Transverse colon (tissue), 3 donors: ENCODE data around the gene STAM.

Experiments
- CTCF ChIP-seq, 5 experiments: fragments of 200-600 bp in 3 of 5; fragments of 450-650 bp in 2 of 5; sonication (generic) in 3 of 5; IDR thresholded peaks; 1 replicate in 2 of 5; 2 replicates in 3 of 5; pipeline ENCODE4 v1.5.1; 2016 to 2017; ENCODE audit warnings: antibody characterized with exemption in 5 of 5, inconsistent platforms in 3 of 5, mild to moderate bottlenecking in 2 of 5, moderate library complexity in 1 of 5
- POLR2A ChIP-seq: fragments of 450-650 bp; IDR thresholded peaks from one replicate; pipeline ENCODE4 v1.6.1; 2016; ENCODE audit warnings: antibody characterized with exemption, mild to moderate bottlenecking, moderate library complexity

DNA sequence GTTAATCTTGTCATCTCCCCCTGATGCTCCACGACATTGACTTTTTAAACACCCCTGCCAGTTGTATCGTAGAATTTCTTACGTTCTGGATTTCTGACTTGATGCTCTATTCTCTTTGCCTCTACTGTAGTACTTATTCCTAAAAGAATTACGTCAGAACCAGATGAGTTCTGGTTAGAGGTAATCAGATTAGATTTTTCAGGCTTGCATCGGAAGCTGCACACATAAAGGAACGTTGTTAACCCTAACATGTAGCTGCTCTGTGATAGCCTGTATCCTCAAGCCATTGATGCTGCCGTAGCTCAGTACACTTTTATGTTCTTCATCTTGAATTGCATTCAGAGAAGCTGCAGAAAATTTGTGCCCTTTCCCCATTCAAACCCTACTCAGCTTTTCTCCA, 81.8 kb downstream of the STAM start:
- TF ChIP-seq CTCF (IDR thresholded peaks at IDR 0.05), result no peak
- TF ChIP-seq POLR2A, result no peak
